GM19468 (cell line): ENCODE results near the gene MED12L.

ENCODE experiments used
- ATAC-seq: cut with Tn5 transposase; IDR thresholded peaks from one replicate; pipeline ENCODE4 v1.9.1; 2021; ENCODE audit warnings: mild to moderate bottlenecking, moderate library complexity, moderate number of reproducible peaks; ENCODE audit not compliant: unreplicated experiment; ENCODE audit errors: extremely low read depth

The MED12L gene

GRCh38 chr3:151467069-151467468 lies 381.6 kb downstream of the MED12L start:
- no peak for ATAC-seq

- no peak for ATAC-seq
These were observed 382.9 kb downstream of the MED12L start for GRCh38 chr3:151468284-151468917.

- ATAC-seq, result no peak
These were observed 391.0 kb downstream of the MED12L start for GRCh38 chr3:151476344-151477018.

GRCh38 chr3:151477591-151478334 lies 392.3 kb downstream of the MED12L start:
- no peak for ATAC-seq

GRCh38 chr3:151478335-151478697 lies 392.9 kb downstream of the MED12L start:
- no peak for ATAC-seq

GRCh38 chr3:151479452-151479851 lies 394.0 kb downstream of the MED12L start:
- no peak for ATAC-seq

- ATAC-seq, result no peak
These were observed 395.0 kb downstream of the MED12L start for GRCh38 chr3:151480492-151480891.

GRCh38 chr3:151483488-151483887 lies 398.0 kb downstream of the MED12L start:
- no peak for ATAC-seq

- ATAC-seq, result no peak
These were observed 398.6 kb downstream of the MED12L start for GRCh38 chr3:151483961-151484520.
